ENCODE results near the gene MACROD2.
"Not testable (repeated sequence)": the region's sequence is repeated elsewhere in the genome, so short reads cannot be mapped to it uniquely, and the experiment has no call there.

The MACROD2 gene

GRCh38 chr20:15805154-15805553 is 1809.8 kb downstream of the MACROD2 start:
- in situ Hi-C loops (cut with MboI; ENCODE audit: low sequenced_read_pairs): no loop called here

DNA sequence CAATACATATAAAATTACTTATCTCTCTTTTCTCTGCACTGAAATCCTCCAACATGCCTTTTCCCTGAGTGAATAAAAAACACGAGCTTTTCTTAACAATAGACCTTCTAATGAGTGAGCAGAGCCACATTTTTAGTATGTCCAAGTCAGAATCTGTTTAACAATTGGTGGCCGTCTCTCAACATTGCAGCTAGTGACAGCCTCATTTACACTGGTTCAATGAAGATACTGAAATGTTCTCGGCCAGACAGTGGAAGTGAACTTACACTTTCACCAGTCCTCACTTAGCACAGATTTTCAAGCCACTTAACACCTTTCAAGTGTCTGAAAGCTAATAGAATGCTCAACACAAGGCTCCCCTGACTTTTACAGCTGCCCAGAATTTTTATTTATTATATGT is 1810.8 kb downstream of the MACROD2 start:
- in situ Hi-C loops (cut with MboI; ENCODE audit: low sequenced_read_pairs): no loop called here

DNA sequence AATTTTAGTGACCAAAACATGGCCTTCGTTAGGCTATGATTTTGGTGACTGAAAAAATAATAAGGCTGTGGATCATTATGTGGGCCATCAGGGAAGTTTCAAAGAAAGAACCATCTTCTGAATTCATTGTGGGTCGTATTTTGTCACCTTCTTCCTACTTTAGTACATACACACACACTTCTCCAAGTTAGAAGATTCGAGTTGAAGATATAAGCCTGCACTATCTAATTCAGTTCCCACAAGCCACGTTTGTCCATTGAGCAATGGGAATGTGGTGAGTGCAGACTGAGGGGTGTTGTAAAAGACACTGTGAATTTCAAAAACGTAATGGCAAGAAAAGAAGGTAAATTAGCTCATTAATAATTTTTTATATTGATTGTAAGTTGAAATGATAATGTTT is 1812.0 kb downstream of the MACROD2 start:
- in situ Hi-C loops (cut with MboI; ENCODE audit: low sequenced_read_pairs): no loop called here

GRCh38 chr20:15807771-15808170 is 1812.5 kb downstream of the MACROD2 start:
- in situ Hi-C loops (cut with MboI; ENCODE audit: low sequenced_read_pairs): not testable (repeated sequence)

GRCh38 chr20:15811951-15812350 is 1816.6 kb downstream of the MACROD2 start:
- in situ Hi-C loops (cut with MboI; ENCODE audit: low sequenced_read_pairs): no loop called here

DNA sequence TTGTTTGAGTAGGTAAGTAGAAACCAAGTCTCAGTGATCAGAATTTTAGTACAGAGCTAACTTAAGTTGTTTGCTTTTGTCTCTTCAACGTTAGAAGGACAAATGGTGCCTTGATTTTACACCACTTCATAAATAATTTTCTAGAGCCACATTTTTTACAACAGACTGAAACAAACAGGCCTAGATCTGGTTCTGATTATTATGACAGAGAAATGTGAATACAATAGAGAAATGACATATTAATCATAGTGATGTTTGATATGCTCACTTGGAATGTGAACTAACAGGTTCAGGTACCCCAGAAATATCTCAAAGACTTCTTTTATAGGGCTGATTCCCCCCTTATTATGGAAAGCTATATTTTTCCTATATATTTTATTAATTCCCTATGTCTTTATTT is 1817.4 kb downstream of the MACROD2 start:
- in situ Hi-C loops (cut with MboI; ENCODE audit: low sequenced_read_pairs): no loop called here

- in situ Hi-C loops (cut with MboI; ENCODE audit: low sequenced_read_pairs): no loop called here
Measured at GRCh38 chr20:15814360-15814759, 1819.0 kb downstream of the MACROD2 start.

DNA sequence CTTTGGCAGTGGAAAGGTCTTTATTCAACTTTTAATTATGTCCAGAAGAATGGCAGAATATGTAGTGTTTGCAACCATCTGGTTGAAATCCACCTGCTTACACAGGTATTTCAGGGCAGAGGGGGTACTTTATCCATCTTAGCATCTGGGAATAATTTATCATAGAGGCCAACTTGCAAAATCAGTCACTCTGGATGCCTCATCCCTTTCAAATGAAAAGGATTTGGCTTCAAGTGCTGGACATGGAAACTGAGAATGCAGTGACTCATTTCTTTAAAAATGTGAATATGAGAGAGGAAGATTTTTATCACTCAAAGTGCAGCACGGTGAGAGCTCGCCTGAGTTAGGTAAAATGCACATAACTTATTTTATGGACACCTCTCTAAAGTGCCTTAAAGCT is 1819.6 kb downstream of the MACROD2 start:
- in situ Hi-C loops (cut with MboI; ENCODE audit: low sequenced_read_pairs): no loop called here

GRCh38 chr20:15817351-15817750 is 1822.0 kb downstream of the MACROD2 start:
- in situ Hi-C loops (cut with MboI; ENCODE audit: low sequenced_read_pairs): no loop called here

- in situ Hi-C loops (cut with MboI; ENCODE audit: low sequenced_read_pairs): no loop called here
Measured at GRCh38 chr20:15818651-15819071, 1823.3 kb downstream of the MACROD2 start.

DNA sequence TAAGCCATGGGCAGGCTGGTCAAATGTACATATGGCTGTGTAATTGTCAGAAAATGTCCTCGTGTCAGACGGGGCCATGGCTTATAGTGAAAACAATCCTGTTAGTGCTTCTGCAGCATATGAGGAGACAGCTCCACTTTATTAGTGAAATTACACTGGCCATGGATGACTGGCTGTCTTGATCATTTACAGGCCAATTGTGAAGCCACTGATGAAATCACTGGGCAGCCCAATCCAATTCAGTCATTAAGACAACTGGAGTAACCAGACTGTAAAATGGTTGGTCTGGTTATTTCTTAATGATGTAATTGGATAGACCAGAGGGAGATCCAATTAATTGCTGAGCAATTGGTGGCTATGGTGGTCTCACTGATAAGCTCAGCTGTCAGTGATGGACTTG is 1828.4 kb downstream of the MACROD2 start:
- in situ Hi-C loops (cut with MboI; ENCODE audit: low sequenced_read_pairs): no loop called here

DNA sequence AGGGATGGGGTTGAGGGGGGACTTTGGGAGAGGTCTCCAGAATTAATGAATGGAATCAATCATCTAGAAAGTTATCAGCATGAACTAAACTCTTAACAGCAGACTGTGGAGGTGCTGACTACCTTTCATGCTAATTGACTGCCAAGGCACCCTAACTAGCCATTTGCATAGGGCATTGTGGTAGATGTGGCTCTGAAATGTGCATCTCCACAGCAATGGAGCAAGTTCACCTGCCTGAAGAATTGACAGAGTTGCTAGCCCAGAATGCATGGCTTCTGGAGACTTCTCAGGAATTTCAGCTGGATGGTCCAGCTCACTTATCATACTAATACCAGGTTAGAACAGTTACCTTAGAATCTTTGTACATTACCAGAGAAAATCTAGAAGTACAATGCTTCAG is 1832.3 kb downstream of the MACROD2 start:
- in situ Hi-C loops (cut with MboI; ENCODE audit: low sequenced_read_pairs): no loop called here

- in situ Hi-C loops (cut with MboI; ENCODE audit: low sequenced_read_pairs): no loop called here
Measured at GRCh38 chr20:15831201-15831600, 1835.9 kb downstream of the MACROD2 start.

DNA sequence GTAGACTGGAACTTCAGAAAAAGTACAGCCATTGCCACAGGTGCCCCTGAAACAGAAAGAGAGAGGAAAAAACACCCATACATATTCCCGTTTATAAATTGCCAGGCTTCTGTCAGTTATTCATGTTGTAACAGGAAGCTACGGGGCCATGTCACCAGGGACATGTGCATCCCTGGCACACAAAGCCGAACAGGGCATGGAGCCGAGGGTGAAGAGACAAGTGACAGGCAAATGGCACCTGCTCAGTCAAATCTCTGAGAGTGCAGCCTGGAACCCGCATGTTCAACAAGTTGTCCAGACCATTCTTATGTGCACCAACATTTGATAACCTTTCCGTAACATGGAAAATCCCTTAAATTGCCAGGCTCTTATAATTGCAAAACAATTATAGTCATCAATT is 1837.2 kb downstream of the MACROD2 start:
- in situ Hi-C loops (cut with MboI; ENCODE audit: low sequenced_read_pairs): no loop called here

DNA sequence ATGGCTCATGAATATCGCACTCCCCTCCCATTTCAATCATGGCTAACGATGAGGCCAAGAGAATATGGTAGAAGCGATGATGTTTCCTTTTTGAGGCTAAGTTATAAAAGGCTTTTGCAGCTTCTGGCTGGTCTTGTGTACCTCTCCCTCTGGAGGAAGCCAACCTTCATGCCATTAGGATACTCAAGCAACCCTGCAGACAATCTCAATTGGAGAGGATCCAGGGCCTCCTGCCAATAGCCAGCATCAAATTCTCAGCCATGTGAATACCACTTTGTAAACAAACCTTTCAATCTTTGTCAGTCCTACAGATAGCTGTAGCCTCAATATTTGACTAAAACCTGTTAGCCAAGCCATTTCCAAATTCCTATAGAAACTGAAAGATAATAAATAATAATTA is 1839.5 kb downstream of the MACROD2 start:
- in situ Hi-C loops (cut with MboI; ENCODE audit: low sequenced_read_pairs): no loop called here

DNA sequence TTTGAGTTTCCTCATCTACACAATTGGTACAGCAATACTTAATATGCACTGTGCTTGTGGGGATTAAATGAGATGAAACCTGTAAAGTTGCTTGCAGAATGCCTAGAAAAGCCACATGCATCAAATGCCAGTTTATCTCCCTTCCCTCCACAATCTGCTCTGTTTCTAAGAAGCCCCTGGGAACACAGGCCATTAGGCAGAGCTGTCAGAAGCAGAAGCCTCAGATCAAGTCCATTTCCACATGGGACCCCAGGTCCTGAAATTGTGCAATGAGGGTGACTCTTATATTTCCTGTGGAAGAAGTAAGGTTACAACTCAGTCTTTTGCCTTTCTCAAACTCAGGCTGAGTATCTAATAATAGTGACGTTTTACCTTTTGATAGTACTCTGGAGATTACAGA is 1840.5 kb downstream of the MACROD2 start:
- in situ Hi-C loops (cut with MboI; ENCODE audit: low sequenced_read_pairs): no loop called here

DNA sequence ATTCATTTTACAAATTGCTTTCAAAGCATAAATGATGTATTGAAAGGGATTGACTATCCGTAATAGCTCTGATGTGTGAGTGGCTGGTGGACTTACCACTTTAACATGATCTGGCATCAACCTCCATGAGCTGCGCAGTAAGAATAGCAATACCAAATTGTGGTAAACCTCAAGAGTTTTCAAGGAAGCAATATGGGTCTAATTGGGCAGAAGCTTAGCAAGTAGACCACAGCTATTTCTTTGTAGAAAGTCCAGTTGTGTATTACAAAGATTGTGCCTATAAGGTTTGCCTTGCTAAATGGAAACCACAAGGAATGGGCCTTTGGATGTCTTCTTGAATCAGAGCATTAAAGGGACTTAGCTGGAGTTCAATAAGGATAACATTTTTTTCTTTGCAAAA is 1841.3 kb downstream of the MACROD2 start:
- in situ Hi-C loops (cut with MboI; ENCODE audit: low sequenced_read_pairs): no loop called here

DNA sequence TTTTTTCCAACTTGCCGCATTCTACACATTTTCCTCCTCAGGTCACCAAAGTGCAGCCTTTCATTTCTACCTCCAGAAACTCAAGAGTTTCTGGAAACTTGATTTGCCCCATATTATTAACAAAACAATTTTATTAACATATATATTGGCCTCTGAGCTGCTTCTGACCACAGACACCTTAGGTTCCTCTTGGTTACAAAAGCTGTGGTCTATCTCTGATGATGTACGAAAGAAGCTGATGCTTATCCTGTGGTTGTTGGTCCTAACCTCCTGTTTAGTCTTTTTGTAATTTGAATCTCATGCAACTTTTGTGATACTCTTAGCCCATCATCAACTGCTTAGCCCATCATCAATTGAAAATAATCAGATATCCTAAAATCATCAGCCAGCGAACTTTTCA is 1842.2 kb downstream of the MACROD2 start:
- in situ Hi-C loops (cut with MboI; ENCODE audit: low sequenced_read_pairs): no loop called here

DNA sequence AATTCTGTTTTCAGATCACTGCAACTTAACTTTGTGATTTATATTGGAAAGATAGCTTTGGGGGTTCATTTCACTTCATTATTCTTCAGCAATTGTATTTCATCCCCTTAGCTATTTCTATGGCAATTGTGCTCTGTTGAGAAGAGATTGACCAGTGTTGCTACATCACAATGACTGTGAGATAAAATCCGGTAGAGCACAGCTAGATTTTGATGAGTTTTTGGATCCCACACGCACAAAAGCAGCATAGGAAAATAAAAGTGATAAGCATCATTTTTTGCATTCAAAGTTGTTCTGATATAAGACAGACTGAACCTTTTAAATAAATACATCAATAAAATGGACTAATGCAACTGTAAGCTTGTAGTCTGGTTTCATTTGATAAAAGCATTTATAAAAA is 1843.2 kb downstream of the MACROD2 start:
- in situ Hi-C loops (cut with MboI; ENCODE audit: low sequenced_read_pairs): no loop called here

GRCh38 chr20:15840636-15841301 is 1845.5 kb downstream of the MACROD2 start:
- in situ Hi-C loops (cut with MboI; ENCODE audit: low sequenced_read_pairs): no loop called here

GRCh38 chr20:15842872-15843271 is 1847.6 kb downstream of the MACROD2 start:
- in situ Hi-C loops (cut with MboI; ENCODE audit: low sequenced_read_pairs): no loop called here

DNA sequence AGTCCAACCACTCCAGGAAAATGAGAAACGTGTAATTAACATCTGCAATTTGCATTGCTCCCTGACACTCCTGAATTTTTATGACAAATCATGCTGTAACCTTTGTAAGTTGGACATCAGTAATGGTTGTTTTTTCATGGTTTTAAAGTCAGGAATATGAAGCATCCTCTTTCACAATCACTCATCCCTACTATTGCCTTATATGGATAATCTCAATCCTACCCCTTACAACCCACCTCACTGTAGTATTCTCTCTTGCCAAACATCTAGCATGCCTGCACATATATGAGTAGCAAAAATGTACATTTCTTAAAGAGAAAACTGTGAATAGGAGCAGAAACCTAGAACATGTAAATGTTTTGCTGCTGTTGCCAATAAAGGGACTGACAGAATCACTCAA is 1848.5 kb downstream of the MACROD2 start:
- in situ Hi-C loops (cut with MboI; ENCODE audit: low sequenced_read_pairs): no loop called here

- in situ Hi-C loops (cut with MboI; ENCODE audit: low sequenced_read_pairs): no loop called here
Measured at GRCh38 chr20:15847196-15847784, 1852.0 kb downstream of the MACROD2 start.
